Pancreas (tissue), 10 donors: ENCODE measurements around the gene IL7R. TPM values are rescaled to one million over a fixed set of nuclear protein-coding genes. Genes with fewer than 3 reads are reported as not detected.

ENCODE experiments used
- ATAC-seq, 4 donors: fragments of 200-7000 bp; cut with Tn5 transposase; one replicate each; pipeline versions ENCODE4 v1.8.0 to v1.9.1; 2020; ENCODE audit warnings: mild to moderate bottlenecking in 4 of 4, moderate library complexity in 4 of 4
- DNase-seq, 6 donors: peaks; one replicate each; pipeline ENCODE4 v3.0.0-alpha.2; 2020
- FAIRE-seq: peaks from 2 replicates; lab custom pipeline; 2012; peaks lifted over from hg19 to GRCh38; lab: Jason Lieb, UNC
- H3K27ac ChIP-seq, 4 donors: fragments of 200-600 bp; sonication (generic); 1 replicate in 3 of 4; 2 replicates in 1 of 4; pipeline versions ENCODE4 v1.5.0 to v1.8.0; 2020
- H3K27me3 ChIP-seq, 4 donors: fragments of 200-600 bp; one replicate each; pipeline ENCODE4 v1.8.0; 2021
- H3K36me3 ChIP-seq, 3 donors: fragments of 200-600 bp; sonication (generic) in 1 of 3; one replicate each; pipeline versions ENCODE4 v1.5.0 to v1.8.0; 2020 to 2021
- H3K4me1 ChIP-seq, 3 donors: fragments of 200-600 bp; one replicate each; pipeline ENCODE4 v1.8.0; 2021
- H3K4me3 ChIP-seq, 4 donors: fragments of 200-600 bp; sonication (generic) in 2 of 4; one replicate each; pipeline versions ENCODE4 v1.5.0 to v1.8.0; 2020 to 2021
- H3K9me3 ChIP-seq, 4 donors: fragments of 200-600 bp; one replicate each; pipeline ENCODE4 v1.8.0; 2021
- WGBS, 2 donors: extraction: QIAGEN DNeasy Blood & Tissue Kit; methylation state at CpG; one replicate each; pipeline ENCODE4 v1.1.7; 2013; 5-methylcytosine and 5-hydroxymethylcytosine counted together
- intact Hi-C, 3 donors: fragments of 100-400 bp; cut with DNase I; formaldehyde crosslinking; loops; one replicate each; pipeline versions ENCODE4 v1.11.1 to v1.14.2; 2022
- polyA plus RNA-seq, 2 donors: library from polyadenylated mRNA; stranded (reverse); fragments of 200-250 nt; gene quantifications; one replicate each; pipeline ENCODE4 v1.2.3, GENCODE V29; 2013
- total RNA-seq, 6 donors: library from RNA; stranded (reverse); fragmentation: NEBNext Ultra II Directional in 4 of 6; extraction: Animal tissue kit (Norgen Biotek cat#: 25700) in 4 of 6; gene quantifications; one replicate each; pipeline versions ENCODE4 v1.2.1 to v1.2.4, GENCODE V29; 2021 to 2023
- TF ChIP-seq, protein P1 (sequence below), 4 donors: fragments of 200-600 bp; sonication (generic) in 3 of 4; IDR thresholded peaks; one replicate each; pipeline versions ENCODE4 v1.5.0 to v1.8.0; 2021; ENCODE audit warnings: antibody characterized with exemption in 4 of 4
- donor health status: healthy with polysubstance abuse.
- donor health status: DM: no; HTN: no; CAD: no; lungs with moderate emphysema.
- donor health status: DM: no; HTN: no; CAD: no.
- donor health status: control.
- donor health status: control.
- donor health status: Bipolar disorder and iron deficiency.
- donor health status: DM: yes; HTN: yes; CAD: no.
- donor health status: DM: no; HTN: no; CAD: no.
- donor health status: DM: no; HTN: no; CAD: no.
- donor health status: DM: yes; HTN: yes; CAD: no.

Gene IL7R
- total and polyA plus RNA-seq, 8 donors, result 0.04 to 3.9 (median 1.3) TPM

DNA sequence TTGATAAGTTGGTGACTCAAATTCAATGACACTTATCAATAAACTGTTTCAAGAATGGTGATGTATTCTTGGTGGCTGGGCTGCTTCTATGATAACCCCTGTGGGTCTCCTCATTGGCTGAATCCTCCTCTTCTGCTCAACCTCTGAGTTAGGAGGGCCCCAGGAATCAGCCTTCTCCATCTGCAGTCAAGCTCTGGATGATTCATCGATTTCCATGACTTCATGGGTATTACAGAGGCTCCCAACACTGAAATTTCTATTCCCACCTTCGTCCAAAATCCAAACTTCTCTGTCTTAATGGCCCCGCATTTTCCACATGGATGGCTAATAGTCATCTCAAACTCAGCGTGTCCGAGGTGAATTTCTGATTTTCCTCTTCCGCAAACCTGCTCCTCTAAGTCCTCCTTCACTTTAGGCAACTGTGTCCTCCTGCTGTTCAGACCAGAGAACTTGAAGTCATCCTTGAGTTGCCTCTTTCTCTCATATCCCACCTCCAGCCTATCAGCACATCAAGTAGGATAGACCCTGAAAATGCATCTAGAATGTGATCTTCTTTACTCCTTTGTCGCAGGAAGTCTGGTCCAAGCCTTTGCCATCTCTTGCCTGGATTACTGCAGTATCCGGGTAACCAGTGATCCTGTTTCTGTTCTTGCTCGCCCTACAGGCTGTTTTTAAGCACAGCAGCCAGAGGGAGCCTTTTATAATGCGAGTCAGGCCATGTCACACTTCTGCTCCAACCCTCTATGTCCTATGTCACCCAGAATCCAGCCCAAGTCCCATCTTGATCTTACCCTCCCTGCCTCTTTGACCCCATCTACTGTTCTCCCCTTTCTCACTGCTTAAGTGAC lies 41.4 kb upstream of the IL7R start:
- 76 to 83% methylated on average over 10 of the region's 10 CpGs for WGBS, 2 donors
- intact Hi-C loops, result no loop called here
- TF ChIP-seq, protein P1, sequence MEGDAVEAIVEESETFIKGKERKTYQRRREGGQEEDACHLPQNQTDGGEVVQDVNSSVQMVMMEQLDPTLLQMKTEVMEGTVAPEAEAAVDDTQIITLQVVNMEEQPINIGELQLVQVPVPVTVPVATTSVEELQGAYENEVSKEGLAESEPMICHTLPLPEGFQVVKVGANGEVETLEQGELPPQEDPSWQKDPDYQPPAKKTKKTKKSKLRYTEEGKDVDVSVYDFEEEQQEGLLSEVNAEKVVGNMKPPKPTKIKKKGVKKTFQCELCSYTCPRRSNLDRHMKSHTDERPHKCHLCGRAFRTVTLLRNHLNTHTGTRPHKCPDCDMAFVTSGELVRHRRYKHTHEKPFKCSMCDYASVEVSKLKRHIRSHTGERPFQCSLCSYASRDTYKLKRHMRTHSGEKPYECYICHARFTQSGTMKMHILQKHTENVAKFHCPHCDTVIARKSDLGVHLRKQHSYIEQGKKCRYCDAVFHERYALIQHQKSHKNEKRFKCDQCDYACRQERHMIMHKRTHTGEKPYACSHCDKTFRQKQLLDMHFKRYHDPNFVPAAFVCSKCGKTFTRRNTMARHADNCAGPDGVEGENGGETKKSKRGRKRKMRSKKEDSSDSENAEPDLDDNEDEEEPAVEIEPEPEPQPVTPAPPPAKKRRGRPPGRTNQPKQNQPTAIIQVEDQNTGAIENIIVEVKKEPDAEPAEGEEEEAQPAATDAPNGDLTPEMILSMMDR (IDR thresholded peaks at IDR 0.05), result peak in 1 of 4 donors; percentile 37
- no peak overlapping the region for H3K27ac ChIP-seq
- H3K36me3 ChIP-seq, result no peaks in the 10 kb centered on the region
- ATAC-seq, result peak in 2 of 4 donors; percentile 49 to 52
- no peaks in the 10 kb centered on the region for H3K27me3 ChIP-seq
- H3K4me1 ChIP-seq, result no peaks in the 10 kb centered on the region
- no peak for FAIRE-seq
- no peak overlapping the region for H3K4me3 ChIP-seq
- no peak for DNase-seq
- H3K9me3 ChIP-seq, result no peaks in the 10 kb centered on the region

DNA sequence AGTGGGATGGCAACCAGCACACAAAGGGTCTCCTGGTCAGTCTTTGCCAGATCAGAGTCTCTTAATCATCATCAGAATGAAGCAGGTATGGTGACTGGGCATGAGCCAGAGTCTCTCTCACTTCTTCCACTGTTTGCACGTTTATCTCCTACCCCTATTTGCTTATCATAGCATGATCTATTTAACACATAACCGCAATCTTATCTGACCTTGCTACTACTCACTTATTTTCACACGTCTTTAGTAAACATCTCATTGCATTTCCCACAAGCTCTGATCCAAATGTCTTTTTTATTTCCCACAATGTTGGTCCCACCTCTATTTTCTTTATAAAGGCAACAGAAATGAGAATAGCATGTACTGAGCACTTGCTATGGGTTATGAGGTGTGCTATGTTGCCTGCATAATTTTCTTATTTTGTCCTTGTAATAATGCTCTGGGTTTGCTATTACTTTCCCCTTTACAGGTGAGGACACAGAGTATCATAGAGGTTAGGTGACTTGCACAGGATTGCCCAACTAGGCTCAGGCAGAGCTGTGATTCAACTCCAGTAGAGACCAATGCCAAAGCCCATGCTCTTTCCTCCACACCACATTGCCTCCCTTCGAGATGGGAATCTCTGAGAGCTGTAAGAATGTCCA lies 39.7 kb upstream of the IL7R start:
- TF ChIP-seq, protein P1 (IDR thresholded peaks at IDR 0.05), result no peak
- H3K27me3 ChIP-seq, result no peaks in the 10 kb centered on the region
- ATAC-seq (peak in 3 of 4 donors; percentile 25 to 62 (median 27)), DNase-seq (no peak), FAIRE-seq (no peak)
- no peaks in the 10 kb centered on the region for H3K9me3 ChIP-seq
- 12 to 20% methylated on average over 4 of the region's 4 CpGs for WGBS, 2 donors
- H3K36me3 ChIP-seq, result no peaks in the 10 kb centered on the region
- no peak overlapping the region for H3K4me3 ChIP-seq
- intact Hi-C loops, result no loop called here
- no peaks in the 10 kb centered on the region for H3K4me1 ChIP-seq
- no peak overlapping the region for H3K27ac ChIP-seq

DNA sequence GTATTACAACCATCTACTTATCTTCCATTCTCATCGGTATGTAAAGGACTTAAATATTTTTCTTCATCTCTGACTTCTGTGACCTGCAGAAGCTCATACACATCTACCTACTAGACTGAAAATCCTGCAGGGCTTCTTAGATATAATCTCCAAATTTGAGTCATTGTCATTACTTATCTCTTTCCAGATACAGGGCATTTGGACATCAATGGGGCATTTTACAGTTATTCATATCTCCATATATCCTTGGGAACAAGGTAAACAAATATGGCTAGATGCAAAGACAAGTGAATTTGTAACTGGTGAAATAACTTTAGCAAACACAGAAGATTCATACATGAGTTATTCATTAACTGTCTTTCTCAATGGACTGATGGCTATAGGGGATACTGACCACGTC lies 37.7 kb upstream of the IL7R start:
- no peak for FAIRE-seq
- no peak overlapping the region for H3K27ac ChIP-seq
- WGBS, 2 donors, result 56 to 64% methylated on average over 2 of the region's 2 CpGs
- DNase-seq, result no peak
- TF ChIP-seq, protein P1 (IDR thresholded peaks at IDR 0.05), result no peak
- no peaks in the 10 kb centered on the region for H3K9me3 ChIP-seq
- H3K27me3 ChIP-seq, result no peaks in the 10 kb centered on the region
- ATAC-seq, result no peak
- intact Hi-C loops, result no loop called here
- H3K4me3 ChIP-seq, result no peak overlapping the region
- no peaks in the 10 kb centered on the region for H3K36me3 ChIP-seq
- no peaks in the 10 kb centered on the region for H3K4me1 ChIP-seq

DNA sequence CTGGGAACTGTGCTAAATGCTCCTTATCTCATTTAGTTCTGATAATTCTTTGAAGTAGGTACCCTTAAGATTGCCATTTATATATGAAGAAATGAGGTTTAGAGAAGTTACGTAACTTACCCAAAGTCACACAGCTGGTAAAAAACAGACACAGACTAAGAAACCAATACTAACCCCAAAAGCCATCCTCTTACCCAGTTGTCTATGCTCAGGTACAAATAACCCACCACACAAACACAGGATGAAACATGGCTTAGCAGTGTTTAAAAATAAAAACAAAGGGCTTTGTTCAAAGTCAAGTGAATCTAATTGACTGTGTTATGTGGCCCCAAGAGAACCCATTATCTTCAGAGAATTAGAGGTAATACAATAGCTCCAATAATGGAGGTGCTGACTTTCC lies 37.0 kb upstream of the IL7R start:
- Histone ChIP-seq H3K36me3 (no peaks in the 10 kb centered on the region), H3K4me3 (no peak overlapping the region), H3K27me3 (no peaks in the 10 kb centered on the region), H3K4me1 (no peaks in the 10 kb centered on the region), H3K27ac (no peak overlapping the region), H3K9me3 (no peaks in the 10 kb centered on the region)
- ATAC-seq, result no peak
- FAIRE-seq, result no peak
- intact Hi-C loops, result no loop called here
- TF ChIP-seq, protein P1 (IDR thresholded peaks at IDR 0.05), result no peak
- WGBS, 2 donors, result 93 to 94% methylated on average over 1 of the region's 1 CpG
- no peak for DNase-seq

DNA sequence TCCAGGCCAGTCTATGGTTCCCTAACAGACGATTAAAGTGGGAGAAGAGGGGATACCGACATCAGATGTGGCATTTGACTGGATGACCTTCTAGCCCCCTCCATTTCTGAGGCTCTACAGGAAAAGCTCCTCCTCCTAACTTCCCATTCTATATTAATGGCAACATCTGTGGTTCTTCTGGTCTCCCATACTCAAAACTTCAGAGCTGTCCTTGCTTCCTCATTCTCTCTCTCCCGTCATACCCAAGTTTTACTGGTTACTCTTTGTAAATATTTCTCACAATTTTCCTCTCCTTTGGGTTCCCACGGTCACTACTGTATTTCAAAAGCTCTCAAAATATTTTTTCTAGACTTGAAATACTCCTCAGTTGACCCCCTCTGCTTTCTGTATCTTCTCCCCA lies 36.0 kb upstream of the IL7R start:
- 55 to 91% methylated on average over 4 of the region's 4 CpGs for WGBS, 2 donors
- Histone ChIP-seq H3K27me3 (no peaks in the 10 kb centered on the region), H3K27ac (no peak overlapping the region), H3K9me3 (no peaks in the 10 kb centered on the region), H3K36me3 (no peaks in the 10 kb centered on the region), H3K4me3 (no peak overlapping the region), H3K4me1 (no peaks in the 10 kb centered on the region)
- intact Hi-C loops, result no loop called here
- no peak for FAIRE-seq
- no peak for ATAC-seq
- DNase-seq, result no peak
- TF ChIP-seq, protein P1 (IDR thresholded peaks at IDR 0.05), result no peak
